Myocyte (in vitro differentiated cells): ENCODE measurements around the gene FCAR. TPM values are rescaled to one million over a fixed set of nuclear protein-coding genes. Genes with fewer than 3 reads are reported as not detected.
"Not testable (repeated sequence)": the region's sequence is repeated elsewhere in the genome, so short reads cannot be mapped to it uniquely, and the experiment has no call there.

Experiments
- DNase-seq: peaks from one replicate; pipeline ENCODE4 v3.0.0-alpha.2; 2012; ENCODE audit warnings: low read depth
- total RNA-seq: library from RNA; depleted of rRNA; stranded (reverse); fragments of >200 nt; gene quantifications from 2 replicates; pipeline ENCODE4 v1.2.3, GENCODE V29; 2014

Gene FCAR
- total RNA-seq, 1 donor from 2014 or later: not detected

- DNase-seq: not testable (repeated sequence)
Observed at GRCh38 chr19:54894106-54894505, 20.1 kb downstream of the FCAR start.

- no peak for DNase-seq
Observed at GRCh38 chr19:54896036-54896435, 22.0 kb downstream of the FCAR start.

GRCh38 chr19:54898685-54899084 lies 24.6 kb downstream of the FCAR start:
- not testable (repeated sequence) for DNase-seq

- DNase-seq: not testable (repeated sequence)
Observed at GRCh38 chr19:54899646-54900045, 25.6 kb downstream of the FCAR start.

- not testable (repeated sequence) for DNase-seq
Observed at GRCh38 chr19:54901153-54901552, 27.1 kb downstream of the FCAR start.

- DNase-seq: no peak
Observed at GRCh38 chr19:54902061-54902460, 28.0 kb downstream of the FCAR start.

- DNase-seq: no peak
Observed at GRCh38 chr19:54903303-54903702, 29.3 kb downstream of the FCAR start.

- not testable (repeated sequence) for DNase-seq
Observed at GRCh38 chr19:54904261-54904660, 30.2 kb downstream of the FCAR start.

GRCh38 chr19:54905421-54905802 lies 31.4 kb downstream of the FCAR start:
- no peak for DNase-seq

GRCh38 chr19:54905803-54906511 lies 31.9 kb downstream of the FCAR start, which contains the start of gene NCR1:
NCR1 (plus strand) TSS chr19:54906148; CDS start chr19:54906188, 40 bp downstream.
- DNase-seq: no peak

- no peak for DNase-seq
Observed at GRCh38 chr19:54906819-54907218, 32.8 kb downstream of the FCAR start.

- not testable (repeated sequence) for DNase-seq
Observed at GRCh38 chr19:54907899-54908298, 33.9 kb downstream of the FCAR start.

GRCh38 chr19:54916822-54917221 lies 42.8 kb downstream of the FCAR start:
- DNase-seq: no peak

GRCh38 chr19:54918499-54918898 lies 44.5 kb downstream of the FCAR start:
- DNase-seq: no peak

- DNase-seq: peak; percentile 1
Observed at GRCh38 chr19:54919646-54920563, 45.9 kb downstream of the FCAR start.

GRCh38 chr19:54921082-54921481 lies 47.0 kb downstream of the FCAR start:
- DNase-seq: no peak

GRCh38 chr19:54923276-54923675 lies 49.2 kb downstream of the FCAR start:
- DNase-seq: no peak

- no peak for DNase-seq
Observed at GRCh38 chr19:54928299-54928698, 54.3 kb downstream of the FCAR start.

- DNase-seq: no peak
Observed at GRCh38 chr19:54937926-54938325, 63.9 kb downstream of the FCAR start.

GRCh38 chr19:54938906-54939305 lies 64.9 kb downstream of the FCAR start:
- DNase-seq: no peak

GRCh38 chr19:54939538-54939937 lies 65.5 kb downstream of the FCAR start:
- DNase-seq: not testable (repeated sequence)
